CD14-positive monocyte (primary cell): ENCODE data around the gene SPTLC2. TPM values are rescaled to one million over a fixed set of nuclear protein-coding genes. Genes with fewer than 3 reads are reported as not detected.

ENCODE experiments used
- DNase-seq, 3 donors: peaks; one replicate each; pipeline ENCODE4 v3.0.0-alpha.2; 2011 to 2022
- H2AFZ ChIP-seq: 2 replicates; pipeline ENCODE4 v1.6.0; 2012; ENCODE audit warnings: mild to moderate bottlenecking, low read depth, low read length, inconsistent platforms; ENCODE audit not compliant: insufficient read depth, poor library complexity, severe bottlenecking
- H3K27ac ChIP-seq, 2 donors: 1 replicate in 1 of 2; 2 replicates in 1 of 2; pipeline ENCODE4 v1.5.1; 2012 to 2013; ENCODE audit warnings: low read length in 2 of 2, control low read depth in 1 of 2, inconsistent platforms in 1 of 2, low read depth in 1 of 2, mild to moderate bottlenecking in 1 of 2
- H3K27me3 ChIP-seq, 2 donors: one replicate each; pipeline versions ENCODE4 v1.6.0 to v1.6.1; 2011 to 2013; ENCODE audit warnings: low read length in 2 of 2; ENCODE audit not compliant: control insufficient read depth in 2 of 2, insufficient read depth in 2 of 2
- H3K36me3 ChIP-seq, 2 donors: replicated peaks in 1 of 2; 1 replicate in 1 of 2; 2 replicates in 1 of 2; pipeline versions ENCODE4 v1.5.1 to v1.6.1; 2012 to 2013; ENCODE audit warnings: low read length in 2 of 2, control low read depth in 1 of 2, inconsistent platforms in 1 of 2, mild to moderate bottlenecking in 1 of 2; ENCODE audit not compliant: insufficient read depth in 2 of 2, control insufficient read depth in 1 of 2
- H3K4me1 ChIP-seq, 2 donors: 1 replicate in 1 of 2; 2 replicates in 1 of 2; pipeline versions ENCODE4 v1.5.1 to v1.6.1; 2012 to 2013; ENCODE audit warnings: low read length in 2 of 2, control low read depth in 1 of 2, inconsistent platforms in 1 of 2, mild to moderate bottlenecking in 1 of 2, moderate library complexity in 1 of 2; ENCODE audit not compliant: insufficient read depth in 2 of 2, control insufficient read depth in 1 of 2
- H3K4me2 ChIP-seq: replicated peaks from 2 replicates; pipeline ENCODE3; 2012; ENCODE audit warnings: low read length, moderate library complexity, mild to moderate bottlenecking; ENCODE audit not compliant: poor library complexity, severe bottlenecking; ENCODE audit errors: extremely low read depth
- H3K4me3 ChIP-seq, 3 experiments: fragments of 200-600 bp in 1 of 3; sonication (generic) in 1 of 3; replicated peaks in 1 of 3; 1 replicate in 2 of 3; 2 replicates in 1 of 3; pipeline ENCODE4 v1.5.1; 2011 to 2013; ENCODE audit warnings: low read length in 3 of 3, mild to moderate bottlenecking in 3 of 3, control low read depth in 2 of 3, low read depth in 2 of 3, inconsistent platforms in 1 of 3, moderate library complexity in 1 of 3
- H3K79me2 ChIP-seq: 2 replicates; pipeline ENCODE4 v1.6.0; 2012; ENCODE audit warnings: mild to moderate bottlenecking, control low read depth, inconsistent platforms, low read length, moderate library complexity; ENCODE audit not compliant: insufficient read depth
- H3K9ac ChIP-seq: 2 replicates; pipeline ENCODE4 v1.6.0; 2017; ENCODE audit warnings: low read length, mild to moderate bottlenecking; ENCODE audit not compliant: insufficient read depth, poor library complexity, severe bottlenecking
- H3K9me3 ChIP-seq, 2 donors: replicated peaks in 1 of 2; 1 replicate in 1 of 2; 2 replicates in 1 of 2; pipeline versions ENCODE4 v1.5.1 to v1.6.1; 2012 to 2013; ENCODE audit warnings: low read length in 2 of 2, control low read depth in 1 of 2; ENCODE audit not compliant: control insufficient read depth in 1 of 2, insufficient read depth in 1 of 2
- H4K20me1 ChIP-seq: 2 replicates; pipeline ENCODE4 v1.6.0; 2012; ENCODE audit warnings: mild to moderate bottlenecking, low read length, control low read depth, moderate library complexity; ENCODE audit not compliant: insufficient read depth
- H3K27ac Mint-ChIP-seq, 7 donors: one replicate each; pipeline ENCODE4 v1.8.0; 2020; ENCODE audit warnings: mild to moderate bottlenecking in 7 of 7, mixed read lengths in 7 of 7, moderate library complexity in 6 of 7, inconsistent platforms in 2 of 7
- H3K27me3 Mint-ChIP-seq, 3 donors: one replicate each; pipeline ENCODE4 v1.8.0; 2021 to 2022; ENCODE audit warnings: low read depth in 3 of 3, mild to moderate bottlenecking in 3 of 3, mixed read lengths in 3 of 3, moderate library complexity in 3 of 3, inconsistent platforms in 1 of 3
- H3K36me3 Mint-ChIP-seq, 2 donors: one replicate each; pipeline ENCODE4 v1.8.0; 2020; ENCODE audit warnings: mixed read lengths in 2 of 2, inconsistent platforms in 1 of 2, mild to moderate bottlenecking in 1 of 2
- H3K4me1 Mint-ChIP-seq: one replicate; pipeline ENCODE4 v1.8.0; 2020; ENCODE audit warnings: mild to moderate bottlenecking, mixed read lengths
- H3K4me3 Mint-ChIP-seq, 2 donors: one replicate each; pipeline ENCODE4 v1.8.0; 2020; ENCODE audit warnings: mild to moderate bottlenecking in 2 of 2, mixed read lengths in 2 of 2, moderate library complexity in 1 of 2
- H3K9me3 Mint-ChIP-seq, 7 donors: one replicate each; pipeline ENCODE4 v1.8.0; 2020 to 2022; ENCODE audit warnings: mixed read lengths in 7 of 7, mild to moderate bottlenecking in 6 of 7, moderate library complexity in 6 of 7, inconsistent platforms in 2 of 7
- CTCF ChIP-seq: fragments of 200-600 bp; IDR thresholded peaks from one replicate; pipeline ENCODE4 v1.8.0; 2022; ENCODE audit warnings: antibody characterized with exemption, mild to moderate bottlenecking
- WGBS: methylation state at CpG from one replicate; pipeline ENCODE4 v1.1.5; 2013; ENCODE audit warnings: missing lambda C conversion rate; ENCODE audit not compliant: insufficient coverage; 5-methylcytosine and 5-hydroxymethylcytosine counted together
- intact Hi-C, 2 donors: fragments of 100-400 bp; cut with micrococcal nuclease; formaldehyde crosslinking; loops; one replicate each; pipeline versions ENCODE4 v1.15.0 to v1.15.1; 2023
- polyA plus RNA-seq, 3 donors: library from polyadenylated mRNA; depleted of rRNA in 1 of 3; unstranded in 2 of 3; stranded (reverse) in 1 of 3; fragments of 300-500 nt in 2 of 3; fragments of >200 nt in 1 of 3; fragmentation: Illumina TruSeq in 2 of 3; gene quantifications; 1 replicate in 2 of 3; 2 replicates in 1 of 3; pipeline ENCODE4 v1.2.3, GENCODE V29; 2012 to 2021

The SPTLC2 gene
- polyA plus RNA-seq, 3 donors = 38.1 to 81.9 (median 73.1) TPM

- H3K4me1 ChIP-seq = peaks cover 8 to 19% of the 10 kb centered on the region in 2 donors
- peak within 1 kb of the TSS; percentile 77 for H3K4me2 ChIP-seq
- DNase-seq = no peak
- TF ChIP-seq CTCF = no peak
- H3K9ac ChIP-seq = peak within 1 kb of the TSS; percentile 4
- H3K36me3 Mint-ChIP-seq = peaks cover 5% of the 10 kb centered on the region in 2 donors
- H3K9me3 Mint-ChIP-seq = peaks cover 0 to 19% (median 6%) of the 10 kb centered on the region in 7 donors
- H3K27ac ChIP-seq = no peak within 1 kb of the TSS
- 2% methylated on average over 104 of the region's 104 CpGs for WGBS
- H3K4me3 ChIP-seq = peak within 1 kb of the TSS in 2 of 3 experiments; percentile 7 to 65
- no peak within 1 kb of the TSS for H2AFZ ChIP-seq
- peaks cover 11% of the 10 kb centered on the region for H3K4me1 Mint-ChIP-seq
- no peaks in the 10 kb centered on the region for H3K79me2 ChIP-seq
- H3K36me3 ChIP-seq = no peaks in the 10 kb centered on the region
- H3K27me3 Mint-ChIP-seq = peaks cover 43 to 60% (median 51%) of the 10 kb centered on the region in 3 donors
- peak within 1 kb of the TSS; percentile 65 to 85 for H3K4me3 Mint-ChIP-seq
- no peak within 1 kb of the TSS for H3K27ac Mint-ChIP-seq
- peaks cover 26 to 36% of the 10 kb centered on the region in 2 donors for H3K27me3 ChIP-seq
- H4K20me1 ChIP-seq = no peaks in the 10 kb centered on the region
- H3K9me3 ChIP-seq = peaks cover 0 to 11% of the 10 kb centered on the region in 2 donors
- intact Hi-C loops = no loop called here
Observed at GRCh38 chr14:77498120-77498979, 118.1 kb downstream of the SPTLC2 start, which contains the start of gene ISM2. Gene ISM2 (minus strand): TSS chr14:77498816. CDS start chr14:77498793, 23 bp downstream.

GRCh38 chr14:77495334-77495733 lies 121.1 kb downstream of the SPTLC2 start:
- Histone ChIP-seq H3K9me3 (peaks cover 0 to 11% of the 10 kb centered on the region in 2 donors), H3K27ac (no peak overlapping the region), H3K9ac (no peak overlapping the region), H4K20me1 (no peaks in the 10 kb centered on the region), H3K36me3 (no peaks in the 10 kb centered on the region), H3K4me3 (no peak overlapping the region), H3K27me3 (peaks cover 23 to 29% of the 10 kb centered on the region in 2 donors), H3K4me2 (no peak overlapping the region), H3K4me1 (peaks cover 8 to 19% of the 10 kb centered on the region in 2 donors), H2AFZ (no peak overlapping the region), H3K79me2 (no peaks in the 10 kb centered on the region)
- 100% methylated on average over 1 of the region's 7 CpGs for WGBS
- Mint-ChIP-seq H3K27me3 (peaks cover 33 to 47% (median 36%) of the 10 kb centered on the region in 3 donors), H3K27ac (no peak overlapping the region), H3K36me3 (peaks cover 0 to 2% of the 10 kb centered on the region in 2 donors), H3K4me1 (peaks cover 11% of the 10 kb centered on the region), H3K9me3 (peaks cover 0 to 17% (median 5%) of the 10 kb centered on the region in 7 donors), H3K4me3 (no peak overlapping the region)
- intact Hi-C loops = no loop called here
- no peak for DNase-seq
- TF ChIP-seq CTCF = no peak
